GM23338 (cell line): ENCODE measurements around the gene SARS1. TPM values are rescaled to one million over a fixed set of nuclear protein-coding genes. Genes with fewer than 3 reads are reported as not detected.
A peak's percentile ranks its signal among the peaks of the same experiment; 100 is the strongest.

Experiments
- ATAC-seq: fragments of 200-7000 bp; cut with Tn5 transposase; 3 replicates; pipeline ENCODE4 v1.9.1; 2020
- DNase-seq: peaks from one replicate; pipeline ENCODE4 v3.0.0-alpha.2; 2015; ENCODE audit warnings: low spot score
- H2AFZ ChIP-seq: fragments of 200-600 bp; sonication (generic); 2 replicates; pipeline ENCODE4 v1.8.0; 2016; ENCODE audit warnings: antibody characterized with exemption, mild to moderate bottlenecking, moderate library complexity
- H3F3A ChIP-seq: fragments of 200-600 bp; sonication (generic); replicated peaks from 2 replicates; pipeline ENCODE4 v1.8.0; 2017; ENCODE audit warnings: antibody characterized with exemption, mixed run types, low read depth
- H3K27ac ChIP-seq: fragments of 200-600 bp; sonication (generic); 2 replicates; pipeline ENCODE4 v1.6.1; 2016; ENCODE audit warnings: low read depth
- H3K27me3 ChIP-seq: fragments of 200-600 bp; sonication (generic); 2 replicates; pipeline ENCODE4 v1.8.0; 2016; ENCODE audit warnings: mild to moderate bottlenecking, mixed run types, moderate library complexity; ENCODE audit not compliant: insufficient read depth
- H3K36me3 ChIP-seq: fragments of 200-600 bp; sonication (generic); 2 replicates; pipeline ENCODE4 v1.8.0; 2016; ENCODE audit warnings: mild to moderate bottlenecking; ENCODE audit not compliant: insufficient read depth
- H3K4me1 ChIP-seq: fragments of 200-600 bp; sonication (generic); 2 replicates; pipeline ENCODE4 v1.8.0; 2016; ENCODE audit warnings: mild to moderate bottlenecking, moderate library complexity; ENCODE audit not compliant: insufficient read depth
- H3K4me2 ChIP-seq: fragments of 200-600 bp; sonication (generic); 2 replicates; pipeline ENCODE4 v1.7.1; 2017; ENCODE audit warnings: mixed run types
- H3K4me3 ChIP-seq: fragments of 200-600 bp; sonication (generic); 2 replicates; pipeline ENCODE4 v1.6.1; 2016; ENCODE audit warnings: mixed run types
- H3K79me2 ChIP-seq: fragments of 200-600 bp; sonication (generic); replicated peaks from 2 replicates; pipeline ENCODE4 v1.8.0; 2017; ENCODE audit warnings: mild to moderate bottlenecking; ENCODE audit not compliant: insufficient read depth
- H3K9me2 ChIP-seq: fragments of 200-600 bp; sonication (generic); 2 replicates; pipeline ENCODE4 v1.8.0; 2017; ENCODE audit not compliant: insufficient read depth
- H4K20me1 ChIP-seq: fragments of 200-600 bp; sonication (generic); replicated peaks from 2 replicates; pipeline ENCODE4 v1.8.0; 2017; ENCODE audit warnings: mild to moderate bottlenecking; ENCODE audit not compliant: insufficient read depth
- H3K27ac Mint-ChIP-seq: 2 replicates; pipeline ENCODE4 v1.8.0; 2020; ENCODE audit warnings: inconsistent platforms, mild to moderate bottlenecking, moderate library complexity, mixed read lengths
- H3K27me3 Mint-ChIP-seq: 3 replicates; pipeline ENCODE4 v1.8.0; 2022; ENCODE audit warnings: low read depth, mild to moderate bottlenecking, moderate library complexity, mixed read lengths, inconsistent platforms; ENCODE audit not compliant: insufficient read depth, poor library complexity
- H3K36me3 Mint-ChIP-seq: 3 replicates; pipeline ENCODE4 v1.8.0; 2021; ENCODE audit warnings: low read depth, mild to moderate bottlenecking, inconsistent platforms, moderate library complexity, mixed read lengths
- H3K4me1 Mint-ChIP-seq: 3 replicates; pipeline ENCODE4 v1.8.0; 2020; ENCODE audit warnings: mild to moderate bottlenecking, inconsistent platforms, mixed read lengths
- H3K4me3 Mint-ChIP-seq: 3 replicates; pipeline ENCODE4 v1.8.0; 2021; ENCODE audit warnings: moderate library complexity, mild to moderate bottlenecking, inconsistent platforms, mixed read lengths
- H3K9me3 Mint-ChIP-seq: 3 replicates; pipeline ENCODE4 v1.8.0; 2020; ENCODE audit warnings: moderate library complexity, mild to moderate bottlenecking, inconsistent platforms, mixed read lengths
- CREB1 ChIP-seq: fragments of 250-450 bp; sonication (Bioruptor Pico); IDR thresholded peaks from 2 replicates; pipeline ENCODE4 v1.5.0; 2020; ENCODE audit warnings: low read depth, mild to moderate bottlenecking, moderate library complexity
- CTCF ChIP-seq, 2 experiments: fragments of 200-600 bp in 1 of 2; sonication (generic) in 1 of 2; conservative IDR thresholded peaks; 2 replicates each; pipeline versions ENCODE4 v1.5.1 to v1.6.1; 2016 to 2017; ENCODE audit warnings: antibody characterized with exemption in 2 of 2, low read depth in 2 of 2, mild to moderate bottlenecking in 2 of 2, moderate library complexity in 1 of 2
- ETS1 ChIP-seq: IDR thresholded peaks from 2 replicates; pipeline ENCODE4 v1.6.1; 2016; ENCODE audit warnings: antibody characterized with exemption
- EZH2 ChIP-seq: fragments of 200-600 bp; sonication (generic); IDR thresholded peaks from one replicate; pipeline ENCODE4 v1.8.0; 2017; ENCODE audit warnings: antibody characterized with exemption, mild to moderate bottlenecking, low read depth; ENCODE audit not compliant: unreplicated experiment
- JUNB ChIP-seq: IDR thresholded peaks from one replicate; pipeline ENCODE4 v1.6.1; 2016; ENCODE audit warnings: antibody characterized with exemption; ENCODE audit not compliant: unreplicated experiment
- POLR2AphosphoS5 ChIP-seq: IDR thresholded peaks from 2 replicates; pipeline ENCODE4 v1.6.1; 2016; ENCODE audit warnings: antibody characterized with exemption, low read depth
- REST ChIP-seq: IDR thresholded peaks from one replicate; pipeline ENCODE4 v1.6.1; 2018; ENCODE audit warnings: antibody characterized with exemption; ENCODE audit not compliant: unreplicated experiment
- ZNF114 ChIP-seq: fragments of 250-450 bp; sonication (Bioruptor Pico); IDR thresholded peaks from 2 replicates; pipeline ENCODE4 v1.5.0; 2020; ENCODE audit warnings: mild to moderate bottlenecking, moderate library complexity
- ZNF331 ChIP-seq: fragments of 250-450 bp; sonication (Bioruptor Pico); IDR thresholded peaks from 2 replicates; pipeline ENCODE4 v1.5.0; 2020; ENCODE audit warnings: low read depth, mild to moderate bottlenecking, moderate library complexity
- ZNF462 ChIP-seq: fragments of 250-450 bp; sonication (Bioruptor Pico); IDR thresholded peaks from 2 replicates; pipeline ENCODE4 v1.5.0; 2020; ENCODE audit warnings: mild to moderate bottlenecking, moderate library complexity
- polyA plus RNA-seq: library from polyadenylated mRNA; unstranded; fragments of >200 nt; fragmentation: Nextera tagmentation; extraction: Ambion mirVana; gene quantifications from 2 replicates; pipeline ENCODE4 v1.2.1, GENCODE V29; 2016
- total RNA-seq: library from RNA; depleted of rRNA; stranded (reverse); fragments of >200 nt; shearing (Covaris generic); gene quantifications from 2 replicates; pipeline ENCODE4 v1.2.3, GENCODE V29; 2014

The SARS1 gene
- total and polyA plus RNA-seq, 2 experiments from 2014 or later: 141 to 166 TPM

GRCh38 chr1:109258481-109259466 lies 45.1 kb downstream of the SARS1 start:
- Histone ChIP-seq H3K79me2 (peaks cover 14% of the 10 kb centered on the region; the same call in 1 of the 2 replicates), H3F3A (0 out of 2 replicates have a peak, but pooled peaks cover 5% of the 10 kb centered on the region), H4K20me1 (no peaks in the 10 kb centered on the region; the same call in 1 of the 2 replicates), H3K4me1 (peaks cover 19% of the 10 kb centered on the region), H3K4me3 (no peak overlapping the region), H3K9me2 (no peaks in the 10 kb centered on the region), H3K36me3 (no peaks in the 10 kb centered on the region; the same call in 1 of the 2 replicates), H3K27ac (no peak overlapping the region), H3K27me3 (no peaks in the 10 kb centered on the region), H3K4me2 (no peak overlapping the region), H2AFZ (no peak overlapping the region)
- H3K36me3 Mint-ChIP-seq: peaks cover under 1% of the 10 kb centered on the region; the same call in 2 of the 3 replicates
- peaks cover 37% of the 10 kb centered on the region for H3K4me1 Mint-ChIP-seq
- H3K27me3 Mint-ChIP-seq: peaks cover 11% of the 10 kb centered on the region
- no peaks in the 10 kb centered on the region; the same call in 1 of the 3 replicates for H3K9me3 Mint-ChIP-seq
- TF ChIP-seq ZNF114 (no peak), POLR2AphosphoS5 (no peak), EZH2 (no peak), JUNB (no peak), ZNF462 (CRISPR knock-in tag) (no peak), CTCF (conservative IDR thresholded peaks at IDR 0.05; ENCODE audit: low read depth in 2 of 2) (no peak), CREB1 (CRISPR knock-in tag) (no peak), ZNF331 (CRISPR knock-in tag) (no peak), ETS1 (no peak), REST (no peak)
- ATAC-seq: no peak
- H3K4me3 Mint-ChIP-seq: no peak overlapping the region
- H3K27ac Mint-ChIP-seq: peak overlapping the region; percentile 88
- DNase-seq: no peak
